GM12801 (cell line): Measurements from ENCODE around the gene SEZ6L.

ENCODE experiments used
- TF ChIP-seq, protein P1 (sequence below): IDR thresholded peaks from one replicate; pipeline ENCODE4 v1.5.1; 2011; ENCODE audit warnings: control low read depth; ENCODE audit not compliant: insufficient read length; ENCODE audit errors: extremely low read depth

SEZ6L gene

DNA sequence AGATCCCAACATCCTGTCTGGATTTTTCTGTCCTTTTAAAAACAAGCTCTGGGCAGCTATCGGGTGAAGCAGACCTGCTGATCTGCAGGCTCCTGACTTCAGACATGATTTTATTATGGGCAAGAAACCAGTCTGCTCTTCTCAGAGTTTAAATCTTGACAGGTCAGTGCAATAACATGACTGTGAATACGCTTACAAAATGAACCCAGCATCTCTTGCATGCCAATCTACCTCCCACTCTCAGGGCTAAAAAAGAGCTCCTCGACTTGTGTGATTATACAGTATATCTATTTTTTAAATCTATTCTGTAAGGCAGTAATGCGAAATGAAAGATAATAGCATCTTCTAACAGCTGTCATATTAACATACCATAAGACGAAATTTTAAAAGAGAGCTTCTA is 241.1 kb downstream of the SEZ6L start:
- TF ChIP-seq, protein P1, sequence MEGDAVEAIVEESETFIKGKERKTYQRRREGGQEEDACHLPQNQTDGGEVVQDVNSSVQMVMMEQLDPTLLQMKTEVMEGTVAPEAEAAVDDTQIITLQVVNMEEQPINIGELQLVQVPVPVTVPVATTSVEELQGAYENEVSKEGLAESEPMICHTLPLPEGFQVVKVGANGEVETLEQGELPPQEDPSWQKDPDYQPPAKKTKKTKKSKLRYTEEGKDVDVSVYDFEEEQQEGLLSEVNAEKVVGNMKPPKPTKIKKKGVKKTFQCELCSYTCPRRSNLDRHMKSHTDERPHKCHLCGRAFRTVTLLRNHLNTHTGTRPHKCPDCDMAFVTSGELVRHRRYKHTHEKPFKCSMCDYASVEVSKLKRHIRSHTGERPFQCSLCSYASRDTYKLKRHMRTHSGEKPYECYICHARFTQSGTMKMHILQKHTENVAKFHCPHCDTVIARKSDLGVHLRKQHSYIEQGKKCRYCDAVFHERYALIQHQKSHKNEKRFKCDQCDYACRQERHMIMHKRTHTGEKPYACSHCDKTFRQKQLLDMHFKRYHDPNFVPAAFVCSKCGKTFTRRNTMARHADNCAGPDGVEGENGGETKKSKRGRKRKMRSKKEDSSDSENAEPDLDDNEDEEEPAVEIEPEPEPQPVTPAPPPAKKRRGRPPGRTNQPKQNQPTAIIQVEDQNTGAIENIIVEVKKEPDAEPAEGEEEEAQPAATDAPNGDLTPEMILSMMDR, result no peak

DNA sequence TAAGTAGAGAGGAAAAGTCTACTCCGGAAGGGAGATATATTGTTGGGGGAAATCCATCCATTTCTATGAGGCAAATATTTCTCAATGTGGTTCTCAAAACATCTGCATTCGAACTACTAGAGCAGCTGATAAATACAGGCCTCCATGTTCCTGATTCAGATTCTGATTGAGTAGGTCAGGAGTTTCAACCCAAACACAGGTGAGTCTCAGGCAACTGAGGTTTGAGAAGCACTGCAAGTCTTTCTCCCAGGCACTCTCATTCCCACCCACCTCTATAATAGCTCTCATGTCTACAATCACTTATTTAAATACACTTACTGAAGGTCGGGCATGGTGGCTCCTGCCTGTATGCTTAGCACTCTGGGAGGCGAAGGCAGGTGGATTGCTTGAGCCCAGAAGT is 245.1 kb downstream of the SEZ6L start:
- TF ChIP-seq, protein P1, result no peak

DNA sequence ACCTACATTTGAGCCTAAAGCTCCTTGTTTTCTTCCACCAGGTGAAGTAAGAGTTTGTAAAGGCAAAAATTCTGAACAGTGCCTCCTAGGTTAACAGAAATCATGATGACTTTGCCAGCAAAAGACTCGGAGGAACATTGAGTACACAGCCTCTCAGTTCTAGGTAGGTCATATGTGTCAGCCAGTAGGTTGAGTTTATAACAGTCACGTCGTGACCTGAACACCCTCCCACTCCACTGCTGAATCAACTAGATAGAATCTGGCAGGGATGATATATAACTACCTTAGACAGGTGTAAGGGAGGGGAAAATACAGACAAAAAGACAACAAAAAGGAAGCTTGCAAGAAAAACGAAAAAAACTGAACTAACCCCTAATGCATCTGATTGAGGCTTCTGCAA is 247.0 kb downstream of the SEZ6L start:
- TF ChIP-seq, protein P1, result no peak

DNA sequence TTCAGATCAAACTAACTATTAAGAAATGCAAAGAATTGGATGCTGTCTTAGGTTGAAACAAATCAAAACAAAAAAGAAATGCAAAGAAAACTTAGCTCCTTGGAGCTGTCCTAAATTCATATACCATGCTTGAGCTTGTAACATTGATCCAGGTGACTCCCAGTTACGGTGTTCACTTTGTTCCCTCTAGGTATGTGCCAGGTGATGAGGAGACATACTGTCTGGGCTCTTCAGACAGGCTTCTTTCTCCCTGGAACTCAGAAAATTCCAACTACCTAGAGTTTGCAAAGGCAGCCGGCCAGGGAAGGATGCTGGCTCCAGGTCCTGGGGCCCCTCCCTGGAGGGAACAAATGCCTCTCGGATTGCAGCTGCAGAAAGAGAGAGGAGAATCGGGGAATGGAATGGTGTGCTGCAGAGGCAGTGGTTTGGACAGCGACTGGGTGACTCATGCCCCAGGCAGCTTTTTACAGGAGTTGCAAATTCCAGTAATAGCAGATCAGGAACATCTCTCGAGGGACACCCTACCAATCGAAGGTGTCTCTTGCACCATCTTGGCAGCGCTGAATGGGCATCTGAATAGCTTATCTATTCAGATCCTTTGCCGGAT is 247.5 kb downstream of the SEZ6L start:
- TF ChIP-seq, protein P1, result no peak

DNA sequence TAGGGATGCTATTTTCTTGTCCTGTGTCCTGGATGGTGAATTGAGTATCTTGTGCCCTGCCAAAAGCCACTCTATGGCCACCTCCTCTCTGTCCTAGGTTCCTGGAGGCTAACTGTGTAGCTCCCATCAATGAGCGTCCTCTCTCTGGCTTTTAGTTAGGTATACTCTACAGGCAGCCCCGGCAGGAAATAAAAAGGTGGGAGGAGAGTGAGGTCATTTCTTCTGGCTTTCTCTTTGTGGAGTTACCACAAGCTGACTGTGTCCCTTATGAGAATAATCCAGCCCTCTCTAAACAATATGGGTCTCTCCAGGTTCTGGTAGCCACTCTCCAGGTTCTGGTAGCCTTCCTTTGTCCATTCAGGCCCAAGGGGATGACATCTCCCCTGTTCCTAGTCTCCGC is 248.1 kb downstream of the SEZ6L start:
- TF ChIP-seq, protein P1, result no peak

DNA sequence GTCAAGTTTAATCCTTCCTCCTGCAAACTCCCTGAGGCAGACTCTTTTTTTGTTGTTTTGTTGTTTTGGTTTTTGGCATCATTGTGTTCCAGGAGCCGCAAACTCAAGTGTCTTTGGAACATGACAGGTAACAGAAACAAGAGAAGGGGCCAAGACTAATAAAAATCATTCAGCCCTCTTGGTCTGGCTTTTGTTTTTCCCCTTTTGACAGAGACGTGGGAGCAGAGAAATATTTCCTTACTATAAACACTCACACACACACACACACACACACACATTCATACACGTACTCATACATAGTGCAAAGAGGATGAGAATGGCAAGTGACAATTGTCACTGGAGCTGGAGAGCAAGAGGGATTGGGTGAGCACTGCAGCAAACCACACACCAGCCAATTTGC is 249.4 kb downstream of the SEZ6L start:
- TF ChIP-seq, protein P1, result no peak

DNA sequence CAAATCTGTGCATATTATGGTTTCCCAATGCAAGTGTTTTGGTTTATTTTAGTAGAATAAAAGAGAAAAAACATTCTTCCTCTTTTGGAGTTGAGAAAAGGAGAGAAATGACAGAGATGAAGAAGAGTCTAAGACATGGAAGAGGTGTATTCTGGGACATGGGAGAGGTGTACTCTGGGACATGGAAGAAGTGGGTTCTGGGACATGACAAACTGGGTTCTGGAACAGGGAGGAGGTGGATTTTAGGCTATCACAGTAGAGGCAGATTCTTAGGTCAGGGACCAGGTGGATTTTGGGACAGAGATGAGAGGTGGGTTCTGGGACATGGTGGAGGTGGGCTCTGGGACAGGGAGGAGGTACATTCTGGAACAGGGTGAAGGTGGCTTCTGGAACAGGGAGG is 257.7 kb downstream of the SEZ6L start:
- TF ChIP-seq, protein P1, result no peak
